HCT116 (cell line): ENCODE measurements around the gene MRS2.

Source experiments
- CTCF ChIP-seq, 3 experiments: fragments of 200-600 bp in 1 of 3; sonication (generic) in 1 of 3; IDR thresholded peaks in 2 of 3; conservative IDR thresholded peaks in 1 of 3; 2 replicates each; pipeline ENCODE4 v1.5.1; 2012 to 2017; ENCODE audit warnings: low read depth in 2 of 3, low read length in 2 of 3, antibody characterized with exemption in 1 of 3, borderline replicate concordance in 1 of 3, control low read depth in 1 of 3, mild to moderate bottlenecking in 1 of 3, mixed read lengths in 1 of 3, mixed run types in 1 of 3, moderate library complexity in 1 of 3; ENCODE audit not compliant: insufficient read depth in 1 of 3
- POLR2A ChIP-seq: IDR thresholded peaks from 2 replicates; pipeline ENCODE4 v1.7.0; 2011; ENCODE audit warnings: borderline replicate concordance; ENCODE audit not compliant: insufficient read depth, insufficient read length; ENCODE audit errors: extremely low read depth
- ZBTB33 ChIP-seq: IDR thresholded peaks from 2 replicates; pipeline ENCODE4 v1.6.1; 2011; ENCODE audit warnings: mild to moderate bottlenecking, low read length, moderate library complexity; ENCODE audit not compliant: insufficient replicate concordance; ENCODE audit errors: extremely low read depth

GRCh38 chr6:24425091-24425490, 22.4 kb downstream of the MRS2 start:
- TF ChIP-seq ZBTB33 (no peak), CTCF (IDR thresholded peaks at IDR 0.05 in 2 of 3, conservative IDR thresholded peaks at IDR 0.05 in 1 of 3; ENCODE audit: borderline replicate concordance in 1 of 3, insufficient read depth in 1 of 3, low read depth in 2 of 3, low read length in 2 of 3) (no peak), POLR2A (no peak)
